ENCODE measurements around the gene IKZF1.
"Not testable (repeated sequence)": the region's sequence is repeated elsewhere in the genome, so short reads cannot be mapped to it uniquely, and the experiment has no call there.

IKZF1 gene

DNA sequence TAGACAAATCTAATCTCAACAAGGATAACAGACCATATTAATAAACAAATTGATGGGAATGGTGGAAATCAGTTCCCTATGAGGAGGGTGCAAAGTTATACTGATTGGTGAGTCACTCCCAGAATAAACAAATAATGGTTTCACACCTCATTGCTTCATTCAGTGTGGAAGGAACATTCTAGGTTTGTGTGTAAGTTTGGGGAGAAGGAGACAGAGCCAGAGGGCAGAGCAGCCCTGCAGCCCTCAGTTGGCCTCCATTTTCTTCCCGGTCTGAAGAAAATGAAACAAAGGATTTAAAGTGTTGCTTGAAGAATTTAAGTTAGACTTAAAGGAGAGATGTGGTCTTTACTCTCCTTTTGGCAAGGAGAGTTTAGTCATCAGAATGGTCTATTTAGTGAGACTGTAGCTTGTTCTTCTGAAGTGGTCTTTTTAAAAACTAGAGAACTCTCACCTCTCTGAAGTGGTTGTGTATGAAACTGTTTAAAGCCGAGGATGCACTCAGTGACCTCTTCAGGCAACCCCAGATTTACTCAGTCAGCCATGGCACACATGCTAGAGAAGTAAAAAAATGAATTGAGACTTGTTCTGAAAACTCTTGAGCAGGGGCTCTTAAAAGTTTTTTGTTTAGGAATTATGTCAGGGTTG, 27.2 kb downstream of the IKZF1 start:
- H3K9me3 ChIP-seq: no peaks in the 10 kb centered on the region
- peak overlapping the region; percentile 26; the same call in 1 of the 2 replicates for H3K9ac ChIP-seq
- peak overlapping the region; percentile 97 for H3K4me2 ChIP-seq
- H3K27ac ChIP-seq: peak overlapping the region; percentile 62
- peaks cover 76% of the 10 kb centered on the region for H3K36me3 ChIP-seq
- peak overlapping the region; percentile 1; the same call in 1 of the 2 replicates for H3K4me3 ChIP-seq
- TF ChIP-seq Cebpa-rat (IDR thresholded peaks at IDR 0.05): no peak
- no peaks in the 10 kb centered on the region for H3K27me3 ChIP-seq
- H4K20me1 ChIP-seq: peaks cover 68% of the 10 kb centered on the region
- peaks cover 98% of the 10 kb centered on the region for H3K4me1 ChIP-seq

DNA sequence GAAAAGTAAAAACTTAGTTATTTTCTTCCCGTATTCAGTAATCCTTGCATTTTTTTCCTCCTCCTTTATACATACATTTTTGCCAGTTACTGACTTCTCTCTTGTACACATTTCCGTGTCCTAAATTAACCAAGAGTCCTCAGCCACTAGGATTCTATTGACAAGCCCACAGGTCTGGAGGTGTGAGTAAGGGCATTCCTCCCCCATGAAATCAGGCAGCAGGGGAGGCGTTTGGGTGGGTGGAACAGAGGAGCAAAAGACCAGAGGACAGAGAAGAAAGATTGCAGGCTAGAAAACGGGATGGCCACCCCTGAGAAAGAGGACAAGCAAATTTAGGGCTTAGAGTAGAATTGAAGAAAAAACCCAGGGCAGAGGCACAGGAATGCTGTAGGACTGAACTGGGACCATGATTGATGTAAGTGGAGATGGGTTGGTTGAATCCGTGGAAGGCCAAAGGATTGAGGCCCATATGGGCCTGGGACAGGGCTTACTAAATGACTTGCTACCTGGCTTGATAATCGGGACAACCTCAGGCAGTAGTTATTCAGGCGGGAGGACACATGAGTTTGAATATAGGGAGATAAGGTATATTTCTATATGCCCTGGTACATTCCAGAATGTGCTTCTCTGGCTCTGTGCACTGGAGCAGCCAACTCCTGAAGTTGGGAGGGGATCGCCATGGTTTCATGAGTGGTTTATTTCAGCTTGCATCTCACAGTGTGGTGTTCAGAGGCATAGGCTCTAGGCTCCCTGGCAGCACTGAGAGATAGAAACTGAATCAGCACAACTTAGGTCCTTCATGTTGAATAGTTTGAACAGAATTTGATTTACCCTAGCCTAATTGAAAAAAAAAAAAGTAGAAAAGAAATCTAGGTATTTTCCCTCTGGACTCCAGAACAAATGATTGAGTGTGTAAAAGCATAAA, 28.0 kb downstream of the IKZF1 start:
- H3K4me3 ChIP-seq: peak overlapping the region; percentile 28; the same call in 1 of the 2 replicates

DNA sequence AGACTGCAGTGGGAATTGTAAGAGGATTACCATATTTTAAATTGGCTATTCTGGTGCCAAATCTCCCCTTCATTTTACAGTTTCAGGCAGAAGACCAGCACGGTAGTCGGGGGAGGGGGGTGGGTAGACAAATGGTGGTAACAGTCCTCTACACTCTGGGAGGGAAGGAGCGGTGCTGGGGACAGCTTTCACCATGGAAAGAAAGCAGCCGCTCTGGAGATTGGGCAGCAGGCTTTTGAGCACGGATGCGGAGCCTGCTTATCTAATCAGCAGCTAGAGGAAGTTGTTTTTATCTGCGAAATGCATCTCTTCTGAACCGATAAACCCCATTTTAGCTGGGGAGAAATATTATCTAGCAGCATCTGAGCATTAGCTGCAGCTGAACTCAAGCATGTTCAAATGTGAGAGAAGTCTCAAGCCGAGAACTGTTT, 28.7 kb downstream of the IKZF1 start:
- TF ChIP-seq Cebpa-rat (IDR thresholded peaks at IDR 0.05): no peak
- peaks cover 53% of the 10 kb centered on the region for H4K20me1 ChIP-seq
- peaks cover 100% of the 10 kb centered on the region for H3K4me1 ChIP-seq
- H3K36me3 ChIP-seq: peaks cover 71% of the 10 kb centered on the region
- H3K4me3 ChIP-seq: peak overlapping the region; percentile 28; the same call in 1 of the 2 replicates
- no peaks in the 10 kb centered on the region for H3K27me3 ChIP-seq
- peak overlapping the region; percentile 97 for H3K4me2 ChIP-seq
- H3K9ac ChIP-seq: peak overlapping the region; percentile 56
- no peaks in the 10 kb centered on the region for H3K9me3 ChIP-seq
- peak overlapping the region; percentile 62 for H3K27ac ChIP-seq

More for the DNA sequence above, 28.0 kb downstream of the IKZF1 start:
- TF ChIP-seq Cebpa-rat (IDR thresholded peaks at IDR 0.05): no peak
- peak overlapping the region; percentile 62 for H3K27ac ChIP-seq
- H3K27me3 ChIP-seq: no peaks in the 10 kb centered on the region
- H3K4me2 ChIP-seq: peak overlapping the region; percentile 97
- H3K9ac ChIP-seq: peak overlapping the region; percentile 43; the same call in 1 of the 2 replicates
- H3K9me3 ChIP-seq: no peaks in the 10 kb centered on the region
- H4K20me1 ChIP-seq: peaks cover 60% of the 10 kb centered on the region
- peaks cover 75% of the 10 kb centered on the region for H3K36me3 ChIP-seq
- H3K4me1 ChIP-seq: peaks cover 100% of the 10 kb centered on the region

DNA sequence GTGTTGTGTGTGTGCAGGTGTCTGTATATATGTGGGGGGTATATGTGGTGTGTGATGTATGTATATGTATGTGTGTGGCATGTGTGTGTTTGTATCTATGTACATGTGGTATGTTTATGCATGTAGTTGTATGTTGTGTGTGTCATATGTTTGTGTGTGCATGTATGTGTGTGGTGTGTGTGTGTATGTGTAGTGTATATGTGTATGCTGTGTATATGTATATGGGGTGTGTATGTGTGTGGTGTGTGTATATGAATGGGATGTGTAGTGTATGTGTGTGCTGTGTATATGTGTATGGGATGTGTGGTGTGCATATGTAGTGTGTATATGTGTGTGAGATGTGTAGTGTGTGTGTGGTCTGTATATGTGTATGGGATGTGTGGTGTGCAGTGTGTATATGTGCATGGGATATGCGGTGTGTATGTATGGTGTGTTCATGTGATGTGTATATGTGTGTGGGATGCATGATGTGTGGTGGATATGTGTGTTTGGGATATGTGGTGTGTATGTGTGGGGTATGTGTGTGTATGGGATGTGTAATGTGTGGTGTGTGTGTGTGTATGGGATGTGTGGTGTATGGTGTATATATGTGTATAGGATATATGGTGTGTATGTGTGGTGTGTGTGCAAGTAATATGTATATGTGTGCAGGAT, 30.0 kb downstream of the IKZF1 start:
- Histone ChIP-seq H3K4me3 (no peak overlapping the region), H3K4me2 (peak overlapping the region; percentile 97), H3K36me3 (peaks cover 59% of the 10 kb centered on the region)

DNA sequence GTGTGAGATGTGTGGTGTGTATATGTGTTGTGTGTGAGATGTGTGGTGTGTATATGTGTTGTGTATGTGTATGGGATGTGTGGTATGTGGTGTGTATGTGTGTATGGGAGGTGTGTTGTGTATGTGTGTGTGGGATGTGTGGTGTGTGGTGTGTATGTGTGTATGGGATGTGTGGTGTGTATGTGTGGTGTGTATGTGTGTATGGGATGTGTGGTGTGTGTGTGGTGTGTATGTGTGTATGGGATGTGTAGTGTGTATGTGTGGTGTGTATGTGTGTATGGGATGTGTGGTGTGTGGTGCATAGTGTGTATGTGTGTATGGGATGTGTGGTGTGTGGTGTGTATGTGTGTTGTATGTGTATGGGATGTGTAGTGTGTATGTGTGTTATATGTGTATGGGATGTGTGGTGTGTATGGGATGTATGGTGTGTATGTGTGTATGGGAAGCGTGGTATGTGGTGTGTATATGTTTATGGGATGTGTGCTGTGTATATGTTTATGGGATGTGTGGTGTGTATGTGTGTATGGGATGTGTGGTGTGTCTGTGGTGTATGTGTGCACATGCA, 30.8 kb downstream of the IKZF1 start:
- peak overlapping the region; percentile 97 for H3K4me2 ChIP-seq
- peak overlapping the region; percentile 54 for H3K27ac ChIP-seq

More for the DNA sequence above, 30.0 kb downstream of the IKZF1 start:
- TF ChIP-seq Cebpa-rat (IDR thresholded peaks at IDR 0.05): no peak
- Histone ChIP-seq H3K27me3 (no peaks in the 10 kb centered on the region), H3K4me1 (peaks cover 100% of the 10 kb centered on the region), H3K27ac (0 out of 2 replicates have a peak overlapping the region, but pooled peaks have one; percentile 54), H3K9ac (no peak overlapping the region), H4K20me1 (peaks cover 43% of the 10 kb centered on the region), H3K9me3 (no peaks in the 10 kb centered on the region)

DNA sequence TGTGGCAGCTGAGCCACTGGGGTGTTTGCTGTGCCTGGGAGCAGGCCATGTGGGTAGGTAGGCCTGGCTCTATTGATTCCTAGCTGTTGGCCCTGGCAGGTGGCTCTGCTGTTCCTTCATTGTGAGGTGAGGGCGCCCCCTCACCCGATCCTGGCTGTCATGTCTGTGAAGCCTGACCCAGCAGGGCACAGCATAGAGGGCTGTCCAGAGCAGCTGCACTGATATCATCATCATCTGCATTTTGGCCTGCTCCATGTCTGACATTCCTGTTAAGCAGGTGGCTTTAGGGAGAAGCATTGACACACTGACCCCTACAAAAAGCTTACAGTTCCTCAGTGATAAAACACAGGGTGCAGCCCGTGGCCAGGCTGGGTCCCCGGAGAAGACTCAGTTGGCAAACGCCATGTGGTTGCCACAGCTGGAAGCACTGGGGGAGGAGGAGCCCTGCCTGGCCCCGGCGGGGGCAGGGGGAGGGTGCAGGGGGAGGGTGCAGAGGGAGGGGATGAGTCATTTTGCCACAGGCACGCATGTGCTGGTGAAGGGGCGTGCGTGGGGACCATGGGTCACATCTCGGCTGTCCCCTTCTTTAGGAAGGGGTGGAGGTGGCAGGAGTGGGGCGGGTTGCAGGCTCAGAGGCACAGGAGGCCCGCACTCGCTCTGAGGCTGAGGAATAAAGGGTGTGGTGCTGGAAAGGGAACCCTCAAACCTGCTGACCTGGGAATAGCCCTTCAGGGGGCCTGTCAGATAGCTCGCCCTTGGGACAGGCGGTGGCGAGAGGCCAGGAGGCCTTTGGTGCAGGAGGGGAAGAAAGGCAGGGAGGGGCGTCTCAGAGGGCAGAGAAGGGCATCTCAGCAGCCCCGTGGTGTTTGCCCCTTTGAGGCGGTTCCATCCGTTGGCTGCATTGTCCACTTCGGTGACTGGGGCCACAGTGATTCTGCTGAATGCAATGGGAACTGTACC, 31.6 kb downstream of the IKZF1 start:
- Histone ChIP-seq H3K27me3 (no peaks in the 10 kb centered on the region), H3K9me3 (no peaks in the 10 kb centered on the region), H3K36me3 (peaks cover 51% of the 10 kb centered on the region), H3K4me3 (peak overlapping the region; percentile 47), H3K27ac (peak overlapping the region; percentile 88), H3K4me1 (peaks cover 100% of the 10 kb centered on the region), H3K9ac (peak overlapping the region; percentile 73), H3K4me2 (peak overlapping the region; percentile 97), H4K20me1 (peaks cover 34% of the 10 kb centered on the region)
- TF ChIP-seq Cebpa-rat (IDR thresholded peaks at IDR 0.05): no peak

More for the DNA sequence above, 30.8 kb downstream of the IKZF1 start:
- H4K20me1 ChIP-seq: peaks cover 41% of the 10 kb centered on the region
- H3K4me1 ChIP-seq: peaks cover 100% of the 10 kb centered on the region
- no peak for TF ChIP-seq Cebpa-rat (IDR thresholded peaks at IDR 0.05)
- no peak overlapping the region for H3K4me3 ChIP-seq
- peaks cover 56% of the 10 kb centered on the region for H3K36me3 ChIP-seq
- no peaks in the 10 kb centered on the region for H3K9me3 ChIP-seq
- H3K27me3 ChIP-seq: no peaks in the 10 kb centered on the region
- peak overlapping the region; percentile 26; the same call in 1 of the 2 replicates for H3K9ac ChIP-seq

DNA sequence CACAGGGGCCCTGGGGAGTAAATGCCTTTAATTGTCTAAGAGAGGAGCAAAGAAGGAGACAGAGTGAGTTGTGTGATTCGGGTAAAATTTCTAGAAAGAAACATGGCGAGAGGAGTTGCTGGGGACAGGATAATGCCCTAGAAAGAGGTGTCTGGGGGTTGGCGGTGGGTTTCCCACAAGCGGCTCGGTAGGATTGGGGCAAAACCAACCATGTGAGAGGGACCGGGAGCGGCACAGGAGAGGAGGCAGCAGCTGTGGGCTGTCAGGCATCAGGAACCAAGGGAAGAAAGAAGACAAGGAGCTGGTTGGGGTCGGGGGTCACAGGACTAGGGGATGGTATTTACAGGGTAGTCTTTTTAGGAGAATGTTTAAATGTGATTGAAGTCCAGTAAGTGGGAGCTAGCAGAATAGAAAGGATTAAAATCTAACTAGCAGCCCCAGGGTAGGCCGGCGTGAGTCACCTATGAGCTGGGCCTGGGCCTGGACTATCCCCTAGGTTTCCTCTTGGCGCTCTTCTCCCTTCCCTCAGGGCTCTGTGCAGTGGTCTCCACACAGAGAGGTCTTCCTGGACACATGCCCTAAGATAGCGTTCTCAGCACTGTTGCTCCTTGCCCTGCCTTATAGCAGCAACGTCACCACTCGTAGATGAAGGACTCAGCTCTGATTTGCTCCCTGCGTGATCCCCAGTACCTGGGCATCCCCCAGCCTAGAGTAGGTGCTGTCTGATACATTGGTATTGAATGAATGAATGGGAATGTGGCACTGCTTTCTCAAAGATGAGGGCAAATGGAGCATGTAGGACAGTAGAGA, 32.6 kb downstream of the IKZF1 start:
- no peak for TF ChIP-seq Cebpa-rat (IDR thresholded peaks at IDR 0.05)
- H4K20me1 ChIP-seq: peaks cover 24% of the 10 kb centered on the region
- peak overlapping the region; percentile 88 for H3K27ac ChIP-seq
- H3K9me3 ChIP-seq: no peaks in the 10 kb centered on the region
- H3K36me3 ChIP-seq: peaks cover 45% of the 10 kb centered on the region
- peak overlapping the region; percentile 73 for H3K9ac ChIP-seq
- peak overlapping the region; percentile 97 for H3K4me2 ChIP-seq
- H3K27me3 ChIP-seq: no peaks in the 10 kb centered on the region
- peaks cover 100% of the 10 kb centered on the region for H3K4me1 ChIP-seq
- peak overlapping the region; percentile 47 for H3K4me3 ChIP-seq

DNA sequence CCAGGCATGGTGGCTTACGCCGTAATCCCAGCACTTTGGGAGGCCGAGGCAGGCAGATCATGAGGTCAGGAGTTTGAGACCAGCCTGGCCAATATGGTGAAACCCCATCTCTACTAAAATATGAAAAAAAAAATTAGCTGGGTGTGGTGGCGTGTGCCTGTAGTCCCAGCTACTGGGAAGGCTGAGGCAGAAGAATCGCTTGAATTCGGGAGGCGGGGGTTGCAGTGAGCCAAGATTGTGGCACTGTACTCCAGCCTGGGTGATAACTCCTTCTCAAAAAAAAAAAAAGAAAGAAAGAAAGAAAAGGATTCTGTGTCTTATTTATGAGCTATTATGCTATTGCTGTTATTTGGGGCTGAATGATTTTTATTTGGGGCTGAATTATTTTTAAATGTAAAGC, 35.0 kb downstream of the IKZF1 start:
- peaks cover 99% of the 10 kb centered on the region for H3K4me1 ChIP-seq
- H3K9ac ChIP-seq: peak overlapping the region; percentile 73
- H4K20me1 ChIP-seq: peaks cover 12% of the 10 kb centered on the region; the same call in 1 of the 2 replicates
- H3K36me3 ChIP-seq: peaks cover 40% of the 10 kb centered on the region
- not testable (repeated sequence) for H3K9me3 ChIP-seq, H3K4me3 ChIP-seq, H3K27me3 ChIP-seq
- peak overlapping the region; percentile 97 for H3K4me2 ChIP-seq
- H3K27ac ChIP-seq: peak overlapping the region; percentile 88

Data from BLaER1 (cell line).